Loucy (cell line): ENCODE measurements around the gene ACE.

Source experiments
- H2AFZ ChIP-seq: fragments of 200-600 bp; sonication (generic); 2 replicates; pipeline ENCODE4 v1.6.0; 2016; ENCODE audit warnings: antibody characterized with exemption, mild to moderate bottlenecking, low read length, moderate library complexity
- H3F3A ChIP-seq: fragments of 200-600 bp; 2 replicates; pipeline ENCODE4 v1.6.0; 2016; ENCODE audit warnings: antibody characterized with exemption, low read depth, mild to moderate bottlenecking
- H3K27me3 ChIP-seq: fragments of 200-600 bp; sonication (generic); 2 replicates; pipeline ENCODE4 v1.6.1; 2014; ENCODE audit warnings: low read length, mild to moderate bottlenecking; ENCODE audit not compliant: insufficient read depth, poor library complexity, severe bottlenecking
- H3K36me3 ChIP-seq: fragments of 200-600 bp; sonication (generic); 2 replicates; pipeline ENCODE4 v1.6.1; 2016; ENCODE audit warnings: low read length; ENCODE audit not compliant: insufficient read depth
- H3K4me1 ChIP-seq: fragments of 200-600 bp; sonication (generic); 2 replicates; pipeline ENCODE4 v1.5.1; 2014; ENCODE audit warnings: low read length, mild to moderate bottlenecking; ENCODE audit not compliant: insufficient read depth, poor library complexity, severe bottlenecking
- H3K4me2 ChIP-seq: fragments of 200-600 bp; sonication (generic); 2 replicates; pipeline ENCODE4 v1.6.0; 2014; ENCODE audit warnings: antibody characterized with exemption, low read length, low read depth, mild to moderate bottlenecking; ENCODE audit not compliant: poor library complexity, severe bottlenecking
- H3K4me3 ChIP-seq: fragments of 200-600 bp; sonication (generic); 2 replicates; pipeline ENCODE4 v1.5.1; 2014; ENCODE audit warnings: low read length, mild to moderate bottlenecking, mixed read lengths; ENCODE audit not compliant: poor library complexity, severe bottlenecking
- H3K79me2 ChIP-seq: fragments of 200-600 bp; sonication (generic); 2 replicates; pipeline ENCODE4 v1.6.1; 2014; ENCODE audit warnings: low read length; ENCODE audit not compliant: insufficient read depth
- H3K9ac ChIP-seq: fragments of 200-600 bp; sonication (generic); 2 replicates; pipeline ENCODE4 v1.6.0; 2014; ENCODE audit warnings: mild to moderate bottlenecking, low read depth, low read length, moderate library complexity; ENCODE audit not compliant: poor library complexity, severe bottlenecking
- H3K9me2 ChIP-seq: fragments of 200-600 bp; sonication (generic); replicated peaks from 2 replicates; pipeline ENCODE4 v1.6.1; 2016; ENCODE audit warnings: low read depth, low read length, mixed read lengths
- H3K9me3 ChIP-seq: fragments of 200-600 bp; sonication (generic); 2 replicates; pipeline ENCODE4 v1.6.1; 2014; ENCODE audit warnings: mild to moderate bottlenecking, antibody characterized with exemption, low read length, low read depth; ENCODE audit not compliant: insufficient read depth
- H4K20me1 ChIP-seq: fragments of 200-600 bp; sonication (generic); 2 replicates; pipeline ENCODE4 v1.6.0; 2014; ENCODE audit warnings: antibody characterized with exemption, low read length, mild to moderate bottlenecking; ENCODE audit not compliant: insufficient read depth, poor library complexity, severe bottlenecking
- EZH2phosphoT487 ChIP-seq: fragments of 200-600 bp; IDR thresholded peaks from 2 replicates; pipeline ENCODE4 v1.6.1; 2018; ENCODE audit warnings: antibody characterized with exemption, mild to moderate bottlenecking, moderate library complexity, borderline replicate concordance
- TF ChIP-seq, protein P1 (sequence below): fragments of 200-600 bp; sonication (generic); conservative IDR thresholded peaks from 2 replicates; pipeline ENCODE4 v1.5.1; 2014; ENCODE audit warnings: mild to moderate bottlenecking, antibody characterized with exemption, low read length

Gene ACE

GRCh38 chr17:63476854-63477479 is at the start of gene ACE:
TSS of gene ACE (plus strand) at chr17:63477061. CDS start at chr17:63477095, 34 bp downstream.
- Histone ChIP-seq H3K9ac (peak within 1 kb of the TSS; percentile 67), H3F3A (no peaks in the 10 kb centered on the region; the same call in 1 of the 2 replicates), H3K27me3 (no peaks in the 10 kb centered on the region), H3K36me3 (no peaks in the 10 kb centered on the region), H4K20me1 (no peaks in the 10 kb centered on the region), H3K9me2 (no peaks in the 10 kb centered on the region), H3K9me3 (no peaks in the 10 kb centered on the region), H3K4me3 (peak within 1 kb of the TSS; percentile 83), H3K4me2 (peak within 1 kb of the TSS; percentile 81), H2AFZ (peak within 1 kb of the TSS; percentile 97), H3K79me2 (no peaks in the 10 kb centered on the region), H3K4me1 (peaks cover 17% of the 10 kb centered on the region)
- TF ChIP-seq EZH2phosphoT487: no peak
- TF ChIP-seq, protein P1, sequence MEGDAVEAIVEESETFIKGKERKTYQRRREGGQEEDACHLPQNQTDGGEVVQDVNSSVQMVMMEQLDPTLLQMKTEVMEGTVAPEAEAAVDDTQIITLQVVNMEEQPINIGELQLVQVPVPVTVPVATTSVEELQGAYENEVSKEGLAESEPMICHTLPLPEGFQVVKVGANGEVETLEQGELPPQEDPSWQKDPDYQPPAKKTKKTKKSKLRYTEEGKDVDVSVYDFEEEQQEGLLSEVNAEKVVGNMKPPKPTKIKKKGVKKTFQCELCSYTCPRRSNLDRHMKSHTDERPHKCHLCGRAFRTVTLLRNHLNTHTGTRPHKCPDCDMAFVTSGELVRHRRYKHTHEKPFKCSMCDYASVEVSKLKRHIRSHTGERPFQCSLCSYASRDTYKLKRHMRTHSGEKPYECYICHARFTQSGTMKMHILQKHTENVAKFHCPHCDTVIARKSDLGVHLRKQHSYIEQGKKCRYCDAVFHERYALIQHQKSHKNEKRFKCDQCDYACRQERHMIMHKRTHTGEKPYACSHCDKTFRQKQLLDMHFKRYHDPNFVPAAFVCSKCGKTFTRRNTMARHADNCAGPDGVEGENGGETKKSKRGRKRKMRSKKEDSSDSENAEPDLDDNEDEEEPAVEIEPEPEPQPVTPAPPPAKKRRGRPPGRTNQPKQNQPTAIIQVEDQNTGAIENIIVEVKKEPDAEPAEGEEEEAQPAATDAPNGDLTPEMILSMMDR: no peak

DNA sequence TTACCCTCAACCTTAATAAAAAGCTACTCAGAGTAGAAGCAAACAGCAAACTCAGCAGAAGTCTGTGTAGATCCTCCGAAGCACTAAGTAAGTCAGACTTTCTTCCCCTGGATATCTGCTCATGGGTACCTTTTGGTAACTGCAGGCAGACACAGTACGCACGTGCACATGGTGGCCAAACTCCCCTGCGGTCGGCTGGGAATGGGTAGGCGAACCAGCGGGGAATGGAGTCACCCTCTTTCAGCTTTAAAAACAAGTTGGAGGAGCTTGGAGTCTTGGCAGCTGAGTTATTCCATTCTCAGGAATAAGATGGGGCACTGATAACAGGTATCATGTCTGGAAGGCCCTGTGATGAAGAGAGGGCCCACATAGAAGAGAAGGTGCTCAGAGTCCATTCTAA is 47.1 kb upstream of the ACE start:
- Histone ChIP-seq H3K27me3 (no peaks in the 10 kb centered on the region), H4K20me1 (no peaks in the 10 kb centered on the region), H3K79me2 (no peaks in the 10 kb centered on the region), H3F3A (no peaks in the 10 kb centered on the region), H3K36me3 (no peaks in the 10 kb centered on the region), H2AFZ (no peak overlapping the region), H3K4me3 (no peak overlapping the region), H3K9me2 (no peaks in the 10 kb centered on the region), H3K4me1 (peaks cover 57% of the 10 kb centered on the region), H3K4me2 (no peak overlapping the region), H3K9me3 (no peaks in the 10 kb centered on the region), H3K9ac (no peak overlapping the region)
- no peak for TF ChIP-seq EZH2phosphoT487
- TF ChIP-seq, protein P1: no peak

GRCh38 chr17:63430223-63430622 is 46.6 kb upstream of the ACE start:
- Histone ChIP-seq H4K20me1 (no peaks in the 10 kb centered on the region), H3K27me3 (no peaks in the 10 kb centered on the region), H3K9me2 (no peaks in the 10 kb centered on the region), H2AFZ (no peak overlapping the region), H3K9me3 (no peaks in the 10 kb centered on the region), H3F3A (no peaks in the 10 kb centered on the region), H3K9ac (no peak overlapping the region), H3K79me2 (no peaks in the 10 kb centered on the region), H3K36me3 (no peaks in the 10 kb centered on the region), H3K4me2 (no peak overlapping the region), H3K4me1 (peaks cover 62% of the 10 kb centered on the region), H3K4me3 (no peak overlapping the region)
- TF ChIP-seq EZH2phosphoT487: no peak
- TF ChIP-seq, protein P1: no peak
